ENCODE data around the gene SSR3.

DNA sequence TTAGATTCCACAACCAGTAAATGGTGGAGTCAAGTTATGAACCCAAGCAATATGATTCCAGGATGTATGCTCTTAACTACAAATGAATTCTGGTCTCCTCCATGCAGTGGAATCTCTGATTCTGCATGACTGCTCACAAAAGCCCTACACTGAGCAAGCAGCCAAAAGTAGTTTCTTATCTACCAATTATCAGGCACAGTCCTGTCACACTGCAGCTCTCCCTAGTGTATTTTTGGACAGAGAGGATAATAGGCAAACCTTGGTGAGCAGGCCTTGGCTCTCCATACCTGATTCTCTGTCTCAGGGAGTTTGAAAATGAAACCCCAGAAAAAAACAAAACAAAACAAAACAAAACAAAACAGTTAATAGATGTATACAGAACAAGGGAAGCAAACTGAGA is 3.5 kb upstream of the SSR3 start:
- TF ChIP-seq, protein P1, sequence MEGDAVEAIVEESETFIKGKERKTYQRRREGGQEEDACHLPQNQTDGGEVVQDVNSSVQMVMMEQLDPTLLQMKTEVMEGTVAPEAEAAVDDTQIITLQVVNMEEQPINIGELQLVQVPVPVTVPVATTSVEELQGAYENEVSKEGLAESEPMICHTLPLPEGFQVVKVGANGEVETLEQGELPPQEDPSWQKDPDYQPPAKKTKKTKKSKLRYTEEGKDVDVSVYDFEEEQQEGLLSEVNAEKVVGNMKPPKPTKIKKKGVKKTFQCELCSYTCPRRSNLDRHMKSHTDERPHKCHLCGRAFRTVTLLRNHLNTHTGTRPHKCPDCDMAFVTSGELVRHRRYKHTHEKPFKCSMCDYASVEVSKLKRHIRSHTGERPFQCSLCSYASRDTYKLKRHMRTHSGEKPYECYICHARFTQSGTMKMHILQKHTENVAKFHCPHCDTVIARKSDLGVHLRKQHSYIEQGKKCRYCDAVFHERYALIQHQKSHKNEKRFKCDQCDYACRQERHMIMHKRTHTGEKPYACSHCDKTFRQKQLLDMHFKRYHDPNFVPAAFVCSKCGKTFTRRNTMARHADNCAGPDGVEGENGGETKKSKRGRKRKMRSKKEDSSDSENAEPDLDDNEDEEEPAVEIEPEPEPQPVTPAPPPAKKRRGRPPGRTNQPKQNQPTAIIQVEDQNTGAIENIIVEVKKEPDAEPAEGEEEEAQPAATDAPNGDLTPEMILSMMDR (IDR thresholded peaks at IDR 0.05 in 2 of 3, conservative IDR thresholded peaks at IDR 0.05 in 1 of 3; ENCODE audit: borderline replicate concordance in 1 of 3, insufficient read depth in 1 of 3, low read depth in 2 of 3, low read length in 2 of 3): no peak
- TF ChIP-seq POLR2A (IDR thresholded peaks at IDR 0.05; ENCODE audit: borderline replicate concordance, extremely low read depth, insufficient read depth, insufficient read length) (no peak), RAD21 (IDR thresholded peaks at IDR 0.05; ENCODE audit: low read depth) (no peak), POLR2AphosphoS5 (IDR thresholded peaks at IDR 0.05; ENCODE audit: low read depth, low read length) (no peak), SRF (IDR thresholded peaks at IDR 0.05; ENCODE audit: low read depth) (no peak), EZH2 (IDR thresholded peaks at IDR 0.05) (no peak), ELF1 (IDR thresholded peaks at IDR 0.05; ENCODE audit: borderline replicate concordance, low read depth) (no peak), ZNF274 (IDR thresholded peaks at IDR 0.05; ENCODE audit: low read depth, low read length) (no peak), YY1 (IDR thresholded peaks at IDR 0.05; ENCODE audit: extremely low read depth, insufficient replicate concordance, low read depth, low read length) (no peak)
- TF ChIP-seq, protein P2, sequence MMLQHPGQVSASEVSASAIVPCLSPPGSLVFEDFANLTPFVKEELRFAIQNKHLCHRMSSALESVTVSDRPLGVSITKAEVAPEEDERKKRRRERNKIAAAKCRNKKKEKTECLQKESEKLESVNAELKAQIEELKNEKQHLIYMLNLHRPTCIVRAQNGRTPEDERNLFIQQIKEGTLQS (IDR thresholded peaks at IDR 0.05): no peak

Data from HCT116 (cell line).